HCEC 1CT (cell line): ENCODE results near the gene SNX25.
"Not testable (repeated sequence)": the region's sequence is repeated elsewhere in the genome, so short reads cannot be mapped to it uniquely, and the experiment has no call there.

Source experiments
- DNase-seq: peaks from one replicate; pipeline ENCODE4 v3.0.0-alpha.2; 2017

The SNX25 gene

DNA sequence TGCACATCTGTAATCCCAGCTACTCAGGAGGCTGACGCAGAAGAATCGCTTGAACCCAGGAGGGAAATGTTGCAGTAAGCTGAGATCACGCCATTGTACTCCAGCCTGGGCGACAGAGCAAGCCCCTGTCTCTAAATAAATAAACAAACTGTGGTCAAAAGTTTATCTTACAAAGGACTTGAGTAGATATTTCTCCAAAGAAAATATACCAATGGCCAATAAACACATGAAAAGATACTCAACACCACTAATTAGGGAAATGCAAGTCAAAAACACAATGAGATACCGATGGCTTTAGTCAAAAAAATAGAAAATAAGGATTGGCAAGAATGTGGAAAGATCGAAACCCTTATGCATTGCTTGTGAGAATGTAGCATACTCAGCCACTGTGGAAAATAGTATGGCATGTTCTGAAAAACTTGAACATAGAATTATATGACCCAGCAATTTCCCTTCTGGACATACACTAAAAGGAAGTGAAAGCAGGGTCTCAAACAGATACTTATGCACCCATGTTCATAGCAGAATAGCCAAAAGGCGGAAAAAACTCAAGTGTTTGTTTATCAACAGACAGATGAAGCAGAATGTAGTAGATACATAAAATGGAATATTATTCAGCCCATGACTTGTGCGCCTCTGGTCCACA is 3.6 kb upstream of the SNX25 start:
- DNase-seq, result no peak

DNA sequence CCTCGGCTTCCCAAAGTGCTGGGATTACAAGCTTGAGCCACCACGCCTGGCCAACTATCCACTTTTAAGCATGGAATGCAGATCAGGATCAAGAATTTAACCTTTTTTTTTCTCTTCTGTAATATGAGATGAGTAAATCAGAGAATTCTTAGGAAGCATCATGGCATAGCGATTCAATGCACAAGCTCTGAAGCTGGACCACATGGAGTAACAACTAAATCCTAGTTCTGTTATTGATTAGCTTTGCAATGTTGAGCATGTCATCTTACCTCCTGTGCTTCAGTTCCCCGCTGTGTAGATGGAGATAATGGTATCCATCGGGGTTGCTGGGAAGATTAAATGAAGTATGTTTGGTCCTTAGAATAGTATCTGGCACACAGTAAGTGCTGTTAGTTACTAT is 1.9 kb upstream of the SNX25 start:
- DNase-seq, result no peak

DNA sequence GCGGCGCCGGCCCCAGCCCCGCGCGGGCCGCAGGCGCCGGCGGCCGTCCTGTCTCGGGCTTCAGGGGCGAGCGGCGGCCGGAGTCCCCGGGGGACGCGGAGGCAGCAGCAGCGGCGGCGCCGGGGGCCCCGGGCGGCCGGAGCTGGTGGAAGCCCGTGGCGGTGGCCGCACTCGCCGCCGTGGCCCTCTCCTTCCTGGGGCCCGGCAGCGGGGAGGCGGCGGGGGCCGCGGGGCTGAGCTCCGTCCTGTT is 379 bp downstream of the SNX25 start:
- DNase-seq, result not testable (repeated sequence)

DNA sequence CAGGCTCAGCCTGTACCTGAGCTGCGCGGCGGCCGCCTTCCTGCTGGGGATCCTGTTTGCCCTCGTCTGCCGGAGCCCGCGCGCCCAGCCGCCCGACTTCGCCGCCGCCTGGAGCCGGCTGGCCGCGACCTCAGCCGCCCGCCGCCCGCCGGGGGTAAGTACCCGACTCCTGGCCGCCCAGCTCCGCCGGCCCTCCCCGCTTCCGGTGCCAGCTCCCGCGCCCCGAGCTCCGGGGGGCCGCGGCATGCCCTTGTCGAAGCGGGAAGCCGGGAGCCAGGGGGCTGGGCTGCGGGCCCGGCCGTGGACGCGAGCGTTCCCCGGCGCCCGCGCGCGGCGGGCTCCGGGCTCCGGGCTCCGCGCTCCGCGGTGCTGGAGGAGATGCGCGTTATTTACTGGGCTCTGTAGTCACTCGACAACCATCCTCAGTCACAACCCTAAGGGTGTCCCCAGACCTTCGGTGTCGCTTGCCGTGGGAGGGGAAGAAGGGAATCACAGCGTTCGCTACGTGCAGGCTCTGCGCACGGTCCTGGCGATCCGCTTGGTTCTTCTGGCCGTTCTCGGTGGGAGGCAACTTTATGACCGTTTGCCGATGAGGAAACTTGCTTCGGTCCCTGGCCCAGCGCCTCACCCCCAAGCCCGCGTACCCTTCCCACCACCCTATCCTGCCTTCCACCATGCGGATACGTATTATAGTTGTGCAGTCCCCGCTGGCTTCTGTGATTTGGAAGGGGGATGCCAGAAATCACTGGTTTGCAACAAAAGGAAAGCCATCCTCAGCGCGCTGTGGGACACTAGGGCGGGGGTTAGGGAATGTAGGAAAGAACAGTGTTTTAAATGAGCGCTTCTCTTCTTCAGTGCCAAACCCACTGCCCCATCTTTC is 944 bp downstream of the SNX25 start:
- DNase-seq, result peak; percentile 42

DNA sequence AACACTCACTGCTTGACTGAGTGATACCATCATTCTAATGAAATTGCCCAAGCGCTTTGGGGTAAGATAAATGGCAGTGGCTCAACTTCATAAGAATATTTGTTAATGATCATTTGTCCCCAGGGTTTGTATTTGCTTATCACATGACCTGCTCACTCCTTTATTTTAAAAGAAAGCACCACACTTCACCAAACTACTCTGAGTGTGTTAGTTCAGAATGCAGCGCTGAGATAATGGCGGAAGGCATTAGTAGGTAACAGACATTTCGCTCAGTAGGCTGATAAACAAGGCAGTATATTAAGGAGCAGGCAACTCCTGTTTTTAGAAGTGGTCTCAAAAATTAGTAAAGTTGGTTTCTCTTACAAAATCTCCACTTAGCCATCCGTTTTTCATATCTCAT is 1.6 kb downstream of the SNX25 start:
- no peak for DNase-seq

DNA sequence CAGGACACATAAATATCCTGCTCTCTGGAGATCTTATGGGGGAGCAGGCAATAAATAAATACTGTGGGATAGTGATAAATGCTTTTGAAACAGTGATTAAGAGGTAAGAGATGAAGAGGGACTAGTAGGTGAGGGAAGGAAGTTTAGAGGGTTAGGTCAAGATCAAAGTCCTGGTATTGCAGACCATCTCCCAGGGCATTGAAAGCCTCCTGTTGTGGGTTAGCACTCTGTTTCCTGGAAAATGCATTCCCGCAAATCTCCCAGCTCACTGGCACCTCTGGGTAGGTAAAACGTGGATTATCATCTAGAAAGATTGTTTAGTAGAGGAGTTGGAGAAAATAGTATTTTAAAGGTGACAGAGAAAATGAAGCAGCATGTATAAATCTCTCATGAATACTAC is 2.2 kb downstream of the SNX25 start:
- DNase-seq, result no peak

DNA sequence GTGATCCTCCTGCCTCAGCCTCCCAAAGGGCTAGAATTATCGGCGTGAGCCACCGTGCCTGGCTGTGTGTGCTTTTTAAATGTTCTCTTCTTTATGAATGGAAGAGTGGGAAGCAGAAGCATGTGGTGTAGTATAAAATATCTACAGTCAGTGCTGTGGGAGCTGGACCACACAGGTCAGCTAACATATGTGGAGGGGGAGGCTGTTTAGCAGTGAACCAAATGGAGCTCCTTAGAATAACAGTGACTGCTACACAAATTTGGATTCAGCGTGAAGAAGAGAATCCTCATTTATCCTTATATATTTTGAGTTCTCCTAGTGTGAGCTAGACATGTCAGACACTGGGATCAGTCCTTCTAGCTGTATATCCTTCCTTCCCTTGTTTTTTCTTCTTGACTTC is 3.2 kb downstream of the SNX25 start:
- no peak for DNase-seq

DNA sequence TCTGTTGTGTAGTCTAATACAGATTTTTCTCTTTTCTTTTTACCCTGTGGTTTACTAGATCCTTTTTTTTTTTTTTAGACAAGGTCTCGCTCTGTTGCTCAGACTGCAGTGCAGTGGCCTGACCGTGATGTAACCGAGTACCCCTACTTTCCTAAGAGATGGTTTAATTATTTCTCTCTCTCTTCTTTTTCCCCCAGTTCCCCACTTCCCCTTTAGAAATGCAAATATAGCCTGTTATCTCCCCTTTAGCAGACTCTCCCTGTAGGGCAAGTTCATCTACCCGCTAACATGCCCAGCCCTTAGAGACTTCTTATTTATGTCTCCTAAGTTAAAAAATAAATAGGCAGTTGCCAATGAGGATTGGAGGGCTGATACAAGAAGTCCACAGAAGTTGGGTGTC is 4.5 kb downstream of the SNX25 start:
- no peak for DNase-seq

DNA sequence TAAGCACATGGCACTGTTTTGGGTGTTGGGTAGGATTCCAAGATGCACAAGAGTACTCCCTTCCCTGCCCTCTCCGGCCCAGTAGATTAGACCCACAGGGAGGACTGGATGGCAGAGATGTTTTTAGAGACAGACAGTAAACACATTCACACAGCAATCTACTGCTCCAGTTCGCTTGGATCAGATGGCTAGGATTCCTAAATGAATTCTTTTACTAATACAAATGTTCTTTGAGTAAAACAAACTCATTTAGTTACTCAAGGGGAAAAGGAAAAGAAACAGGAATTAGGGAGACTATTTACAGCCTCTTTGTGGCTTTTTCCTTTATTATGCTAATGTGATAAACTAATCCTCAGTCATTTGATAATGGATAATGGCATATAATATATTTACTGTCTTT is 5.9 kb downstream of the SNX25 start:
- no peak for DNase-seq

DNA sequence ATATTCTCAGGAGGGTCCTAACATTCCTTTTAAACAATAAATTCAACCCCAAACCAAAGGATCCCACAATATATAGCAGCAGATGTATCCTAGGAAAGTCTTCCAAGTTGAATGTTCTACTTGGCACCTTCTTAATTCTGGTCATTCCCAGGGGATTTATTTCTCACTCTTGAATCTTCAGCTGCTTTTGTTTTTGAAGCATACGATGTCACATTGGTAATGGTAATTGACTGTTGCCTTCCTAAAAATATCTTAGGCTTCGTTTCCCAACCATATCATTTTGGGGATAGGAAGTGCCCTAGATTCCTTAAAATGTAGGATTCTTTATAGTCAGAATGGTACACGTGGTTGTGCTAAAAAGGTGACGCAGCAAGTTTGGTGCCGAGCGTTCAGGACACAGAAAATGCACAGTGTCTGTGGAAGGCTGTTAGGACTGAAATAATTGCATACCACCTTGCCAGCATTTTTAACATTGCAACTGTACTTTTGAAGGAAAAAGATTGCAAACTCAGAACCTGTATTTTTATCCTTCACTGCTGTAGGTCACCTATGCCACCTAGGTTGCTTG is 8.1 kb downstream of the SNX25 start:
- DNase-seq, result no peak

DNA sequence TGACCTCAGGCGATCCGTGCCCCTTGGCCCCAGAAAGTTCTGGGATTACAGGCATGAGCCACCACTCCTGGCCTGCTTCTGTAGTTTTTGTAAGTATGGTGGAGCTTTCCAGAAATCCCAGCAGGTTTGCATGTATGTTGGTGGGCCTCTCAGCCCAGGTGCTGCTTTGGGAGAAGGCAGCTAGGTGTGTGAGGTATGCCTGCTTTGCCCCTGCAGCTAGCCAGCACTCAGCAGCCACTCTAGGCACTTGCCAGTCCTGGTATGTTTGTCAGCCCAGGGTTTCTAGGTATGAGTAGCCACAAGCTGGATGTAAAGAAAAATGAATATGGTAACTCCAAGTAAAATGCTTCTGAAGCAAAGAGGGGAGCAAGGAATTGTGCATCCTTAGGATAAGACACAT is 8.9 kb downstream of the SNX25 start:
- DNase-seq, result no peak

DNA sequence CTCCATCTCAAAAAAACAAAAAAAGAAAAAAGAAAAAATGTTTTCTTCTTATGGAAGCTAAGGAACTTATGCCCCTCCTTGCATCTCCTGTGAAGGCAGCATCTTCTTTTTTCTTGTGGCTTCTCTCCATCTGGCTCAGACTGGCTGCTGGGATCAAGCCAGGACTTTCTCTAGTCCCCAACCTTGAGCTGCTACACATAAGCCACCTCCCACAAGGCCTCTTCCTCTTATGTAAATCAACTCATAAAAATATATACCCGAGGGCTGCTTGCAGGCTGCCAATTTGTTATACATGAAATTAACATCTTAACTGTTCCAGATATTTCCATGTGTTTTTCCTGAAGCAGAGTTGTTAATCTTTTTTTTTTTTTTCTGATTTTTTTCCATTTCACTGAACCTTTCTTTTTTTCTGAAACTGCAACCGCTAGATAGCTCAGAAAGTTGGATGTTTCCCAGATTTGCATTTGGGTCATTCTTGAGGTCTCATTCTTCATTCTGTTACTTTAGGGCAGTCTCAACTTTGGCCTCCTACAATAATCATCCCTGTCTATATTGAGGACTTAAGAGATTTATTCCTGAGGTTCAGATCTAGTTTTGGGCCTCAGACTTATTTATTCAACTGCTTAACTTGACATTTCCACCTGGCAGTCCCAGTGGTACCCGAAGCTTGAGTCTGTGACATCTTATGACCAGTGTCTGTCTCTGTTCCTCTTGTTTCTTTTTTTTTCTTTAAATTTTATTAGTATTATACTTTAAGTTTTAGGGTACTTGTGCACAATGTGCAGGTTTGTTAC is 10.3 kb downstream of the SNX25 start:
- DNase-seq, result no peak

DNA sequence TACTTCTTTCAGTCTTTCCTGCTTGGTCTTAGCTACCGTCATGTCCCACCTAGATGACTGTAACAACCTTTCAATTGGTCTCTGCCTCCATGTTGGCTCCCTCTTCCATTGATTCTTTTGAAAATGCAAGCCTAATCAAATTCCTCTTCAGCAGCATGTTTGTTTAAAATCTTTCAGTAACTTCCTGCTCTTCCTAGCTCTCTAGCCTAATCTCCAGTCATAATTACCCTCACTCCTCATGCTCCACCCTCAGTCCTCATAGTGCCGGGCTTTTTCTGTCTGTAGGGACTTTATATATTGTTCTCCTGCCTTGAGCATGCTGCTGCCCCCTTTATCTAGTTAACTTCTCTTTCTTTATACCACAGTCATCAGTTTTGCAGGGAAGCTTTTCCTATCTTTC is 12.1 kb downstream of the SNX25 start:
- no peak for DNase-seq

DNA sequence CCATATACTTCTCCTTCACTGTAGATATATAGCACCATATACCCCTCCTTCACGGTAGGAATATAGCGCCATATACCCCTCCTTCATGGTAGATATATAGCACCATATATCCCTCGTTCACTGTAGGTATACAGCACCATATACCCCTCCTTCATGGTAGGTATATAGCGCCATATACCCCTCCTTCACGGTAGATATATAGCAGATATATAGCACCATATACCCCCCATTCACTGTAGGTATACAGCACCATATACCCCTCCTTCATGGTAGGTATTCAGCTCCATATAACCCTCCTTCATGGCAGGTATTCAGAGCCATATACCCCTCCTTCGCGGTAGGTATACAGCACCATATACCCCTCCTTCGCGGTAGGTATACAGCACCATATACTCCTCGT is 12.5 kb downstream of the SNX25 start:
- no peak for DNase-seq

DNA sequence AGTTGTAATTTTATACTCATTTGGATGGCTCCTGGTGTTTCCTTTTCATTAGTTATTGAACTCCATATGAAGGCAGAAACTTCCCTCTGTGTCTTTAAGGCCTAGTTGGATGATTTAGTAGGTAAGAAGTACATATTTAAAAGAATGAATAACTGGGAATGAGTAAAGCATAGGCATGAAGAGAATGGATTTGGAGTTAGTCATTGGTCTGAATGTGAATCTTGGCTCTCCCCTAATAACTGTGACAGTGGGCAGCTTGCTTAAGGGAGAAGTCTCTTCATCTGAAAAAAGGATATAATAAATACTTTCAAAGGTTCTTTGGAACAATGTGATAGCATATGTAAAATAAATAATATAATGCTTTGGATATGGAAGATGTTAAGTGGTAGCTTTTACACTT is 13.2 kb downstream of the SNX25 start:
- peak; percentile 72 for DNase-seq

DNA sequence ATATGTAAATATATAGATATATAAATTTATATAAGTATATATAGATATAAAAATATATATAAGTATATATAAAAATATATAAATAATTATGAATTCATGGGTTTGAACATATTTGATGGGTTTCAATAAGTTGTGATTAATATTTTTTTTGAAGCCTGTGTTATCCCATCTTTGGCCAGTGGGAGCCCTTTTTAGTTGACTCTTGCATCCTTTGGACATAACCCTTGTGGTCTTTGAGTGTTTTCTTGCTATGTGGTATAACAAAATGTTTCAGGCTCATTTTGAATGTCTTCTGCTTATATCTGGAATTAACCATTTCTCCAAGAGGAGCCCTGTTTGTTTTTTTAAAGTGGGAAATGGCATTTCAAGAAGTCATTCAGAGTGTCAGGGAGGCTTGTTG is 15.2 kb downstream of the SNX25 start:
- no peak for DNase-seq

DNA sequence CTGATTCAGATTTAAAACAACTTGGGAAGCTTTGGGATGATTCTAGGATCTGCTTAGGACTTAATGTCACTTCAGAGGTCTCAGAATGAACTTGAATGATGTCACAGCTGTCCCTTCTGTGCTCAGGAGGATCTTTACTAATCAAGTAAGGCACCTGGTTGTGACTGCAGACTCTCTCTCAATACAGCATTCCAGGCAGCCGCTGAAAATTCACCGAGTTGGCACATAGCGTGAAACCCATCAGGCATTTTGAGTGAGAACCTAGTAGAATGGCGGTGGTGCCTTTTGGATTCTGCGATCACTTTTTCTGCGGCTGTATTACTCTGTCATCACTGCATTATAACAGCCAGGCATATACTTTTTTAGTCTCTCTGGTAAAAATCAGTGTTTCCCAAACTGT is 16.5 kb downstream of the SNX25 start:
- DNase-seq, result no peak

DNA sequence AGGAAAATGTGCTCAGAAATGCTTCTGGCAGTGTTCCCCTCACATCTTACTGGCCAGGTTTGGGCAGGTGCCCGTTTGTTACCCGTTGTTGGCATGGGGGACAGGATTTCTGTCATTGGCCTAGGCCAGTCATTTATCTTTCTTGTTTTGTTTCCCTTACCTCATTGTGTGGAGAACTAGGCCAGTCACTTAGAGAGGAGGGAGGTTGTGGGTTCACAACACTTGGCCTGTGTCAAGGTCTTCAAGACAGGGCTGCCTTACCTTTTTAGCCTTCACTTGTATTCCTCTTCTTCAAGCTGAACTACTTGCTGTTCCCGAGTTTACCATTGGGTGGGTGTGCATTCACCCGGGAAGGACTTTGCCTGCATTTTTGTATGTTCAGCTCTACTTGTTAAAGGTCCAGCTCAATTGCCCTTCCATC is 17.7 kb downstream of the SNX25 start:
- DNase-seq, result no peak

DNA sequence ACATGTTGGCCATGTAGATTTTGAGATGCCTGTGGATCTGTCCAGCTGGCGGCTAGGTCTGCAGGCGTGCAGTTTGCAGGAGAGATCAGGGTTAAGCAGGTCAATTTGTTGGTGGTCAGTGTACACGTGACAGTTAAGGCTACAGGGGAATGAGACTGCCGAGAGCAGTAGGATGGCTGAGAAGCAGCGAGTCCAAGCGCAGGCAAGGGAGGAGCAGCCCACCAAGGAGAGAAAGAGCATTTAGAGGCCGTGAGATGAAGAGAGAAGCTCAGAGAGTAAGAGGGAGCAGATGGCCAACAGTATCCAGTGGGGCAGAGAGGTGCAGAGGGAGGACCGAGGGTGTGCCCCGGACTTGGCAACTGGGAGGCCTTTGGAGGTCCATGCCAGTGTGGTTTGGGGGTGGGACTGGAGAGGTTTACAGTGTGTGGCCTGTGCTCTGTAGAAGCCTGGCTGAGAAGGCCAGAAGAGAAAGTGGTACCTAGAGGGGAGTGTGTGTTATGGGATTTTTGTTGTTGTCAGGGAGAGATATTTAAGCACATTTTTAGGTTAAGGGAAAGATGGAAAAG is 18.4 kb downstream of the SNX25 start:
- no peak for DNase-seq

DNA sequence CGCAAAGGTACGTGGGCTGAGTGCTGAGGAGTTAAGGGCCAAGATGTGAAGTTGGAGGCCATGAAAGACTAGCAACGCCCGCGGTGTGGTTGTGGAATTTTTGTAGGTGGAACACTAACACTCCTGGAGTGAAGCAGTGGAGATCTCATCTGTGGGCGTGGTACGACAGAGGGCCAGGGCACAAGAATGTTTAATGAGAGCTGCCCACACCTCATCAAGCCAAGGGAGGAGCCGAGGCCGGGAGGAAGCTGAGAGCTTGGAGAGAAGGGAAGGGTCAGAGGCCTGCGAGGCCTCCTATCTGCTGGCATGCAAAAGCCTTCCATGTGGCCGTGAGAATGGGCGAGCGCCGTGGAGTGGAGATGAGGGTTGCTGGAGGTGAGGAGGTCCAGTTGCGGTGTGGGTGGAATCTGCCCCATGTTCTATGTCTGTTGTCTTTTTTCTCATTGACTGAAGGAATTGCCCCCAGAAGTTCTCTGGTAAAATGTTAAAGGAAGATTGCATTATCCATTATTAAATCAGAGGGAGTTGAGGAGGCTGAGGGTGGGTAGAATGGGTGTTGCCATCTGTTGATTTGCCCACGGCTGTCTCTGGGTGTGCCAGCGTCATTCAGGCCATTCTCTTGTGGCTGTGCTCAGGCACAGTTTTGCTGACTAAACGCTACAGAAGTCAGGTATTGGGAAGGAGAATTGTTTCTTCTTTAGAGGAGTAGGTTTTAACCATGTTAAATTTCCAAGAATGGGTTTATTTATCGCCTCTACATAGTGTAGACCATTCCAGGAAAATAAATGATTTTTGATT is 19.8 kb downstream of the SNX25 start:
- DNase-seq, result no peak

DNA sequence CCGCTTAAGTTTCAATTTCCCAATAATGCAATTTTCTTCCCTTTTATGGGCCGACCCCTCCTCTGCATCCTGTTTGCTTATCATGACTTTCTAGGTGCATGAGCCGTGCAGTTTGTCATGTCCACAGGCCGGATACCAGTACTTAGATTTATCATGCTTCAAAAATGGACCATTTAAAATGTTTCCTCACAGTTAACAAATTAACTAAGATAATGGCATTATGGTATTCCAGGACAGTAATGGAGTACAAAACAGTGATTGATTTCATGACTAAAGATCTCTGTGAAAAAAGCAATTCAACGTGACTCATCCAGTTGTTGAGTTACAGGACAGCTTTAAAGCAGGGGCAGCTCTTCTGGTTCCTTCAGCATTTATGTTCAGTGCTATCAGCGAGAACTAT is 23.0 kb downstream of the SNX25 start:
- peak; percentile 31 for DNase-seq

DNA sequence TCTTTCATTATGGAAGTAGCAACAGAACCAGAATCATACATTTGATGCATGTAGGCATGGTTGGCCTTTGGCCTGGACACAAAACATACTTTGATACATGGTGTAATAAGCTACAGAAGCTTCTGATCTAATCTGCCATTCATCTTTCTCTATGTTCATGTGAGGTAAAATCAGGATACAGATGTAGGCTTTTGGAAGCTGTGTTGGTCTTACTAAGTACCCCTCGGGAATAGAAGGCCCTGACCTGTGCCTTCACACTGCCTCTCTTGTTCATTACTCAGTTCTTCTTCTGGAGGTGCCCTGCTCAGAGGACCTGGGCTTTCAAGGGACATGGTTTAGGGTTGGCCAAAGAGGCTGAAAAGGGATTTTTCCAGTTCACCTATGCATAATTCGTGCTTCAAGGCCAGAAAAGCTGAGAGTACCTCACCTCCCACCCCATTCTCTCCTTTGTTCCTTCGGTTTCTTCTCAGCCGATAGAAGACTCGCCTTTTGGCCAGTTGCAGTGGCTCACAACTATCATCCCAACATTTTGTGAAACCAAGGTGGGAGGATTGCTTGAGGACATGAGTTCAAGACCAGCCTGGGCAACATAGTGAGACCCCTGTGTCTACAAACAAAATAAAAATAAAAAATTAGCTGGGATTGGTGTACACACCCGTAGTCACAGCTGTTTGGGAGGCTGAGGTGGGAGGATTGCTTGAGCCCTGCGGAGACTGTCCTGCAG is 25.9 kb downstream of the SNX25 start:
- DNase-seq, result no peak
